Activated CD4-positive, alpha-beta T cell treated with anti-CD3 and anti-CD28 coated beads, Interleukin-2, amount 10 ng/mL, durations not matched to agents 24 days and 14 days (primary cell): ENCODE results near the gene TRABD2B. TPM values are rescaled to one million over a fixed set of nuclear protein-coding genes. Genes with fewer than 3 reads are reported as not detected.
A peak's percentile ranks its signal among the peaks of the same experiment; 100 is the strongest.

Experiments used
- DNase-seq: peaks from one replicate; pipeline ENCODE4 v3.0.0; 2022
- H3K27ac Mint-ChIP-seq: one replicate; pipeline ENCODE4 v1.8.0; 2022; ENCODE audit warnings: mild to moderate bottlenecking, mixed read lengths
- H3K27me3 Mint-ChIP-seq: one replicate; pipeline ENCODE4 v1.8.0; 2022; ENCODE audit warnings: mixed read lengths
- H3K36me3 Mint-ChIP-seq: one replicate; pipeline ENCODE4 v1.8.0; 2022; ENCODE audit warnings: low read depth, mild to moderate bottlenecking, mixed read lengths
- H3K4me1 Mint-ChIP-seq: one replicate; pipeline ENCODE4 v1.8.0; 2021; ENCODE audit warnings: mixed read lengths
- H3K4me3 Mint-ChIP-seq: one replicate; pipeline ENCODE4 v1.8.0; 2022; ENCODE audit warnings: mild to moderate bottlenecking, moderate library complexity, mixed read lengths
- H3K9me3 Mint-ChIP-seq: one replicate; pipeline ENCODE4 v1.8.0; 2021; ENCODE audit warnings: mixed read lengths
- intact Hi-C: fragments of 100-400 bp; cut with micrococcal nuclease; formaldehyde crosslinking; loops from one replicate; pipeline ENCODE4 v1.15.1; 2023
- total RNA-seq: library from RNA; stranded (reverse); gene quantifications from 2 replicates; pipeline ENCODE4 v1.2.3, GENCODE V29; 2022

Gene TRABD2B
- total RNA-seq, 1 donor from 2014 or later: not detected

GRCh38 chr1:47763591-47764171 lies 233.5 kb downstream of the TRABD2B start:
- intact Hi-C loops: no loop called here
- Mint-ChIP-seq H3K9me3 (no peaks in the 10 kb centered on the region), H3K27ac (no peak overlapping the region), H3K4me3 (no peak overlapping the region), H3K36me3 (no peaks in the 10 kb centered on the region), H3K27me3 (no peaks in the 10 kb centered on the region), H3K4me1 (no peaks in the 10 kb centered on the region)
- no peak for DNase-seq

GRCh38 chr1:47761974-47762373 lies 235.2 kb downstream of the TRABD2B start:
- no peaks in the 10 kb centered on the region for H3K9me3 Mint-ChIP-seq
- no peak overlapping the region for H3K4me3 Mint-ChIP-seq
- H3K4me1 Mint-ChIP-seq: no peaks in the 10 kb centered on the region
- no peak overlapping the region for H3K27ac Mint-ChIP-seq
- H3K36me3 Mint-ChIP-seq: no peaks in the 10 kb centered on the region
- H3K27me3 Mint-ChIP-seq: no peaks in the 10 kb centered on the region
- intact Hi-C loops: no loop called here
- no peak for DNase-seq

- no peak for DNase-seq
- H3K4me3 Mint-ChIP-seq: no peak overlapping the region
- no peaks in the 10 kb centered on the region for H3K9me3 Mint-ChIP-seq
- H3K4me1 Mint-ChIP-seq: no peaks in the 10 kb centered on the region
- no peaks in the 10 kb centered on the region for H3K36me3 Mint-ChIP-seq
- H3K27ac Mint-ChIP-seq: no peak overlapping the region
- no peaks in the 10 kb centered on the region for H3K27me3 Mint-ChIP-seq
- intact Hi-C loops: no loop called here
Measured at GRCh38 chr1:47761201-47761930, 235.8 kb downstream of the TRABD2B start.

GRCh38 chr1:47759936-47760629 lies 237.1 kb downstream of the TRABD2B start:
- Mint-ChIP-seq H3K36me3 (no peaks in the 10 kb centered on the region), H3K4me1 (no peaks in the 10 kb centered on the region), H3K4me3 (no peak overlapping the region), H3K9me3 (no peaks in the 10 kb centered on the region), H3K27ac (no peak overlapping the region), H3K27me3 (no peaks in the 10 kb centered on the region)
- no peak for DNase-seq
- intact Hi-C loops: no loop called here

GRCh38 chr1:47759251-47759935 lies 237.8 kb downstream of the TRABD2B start:
- Mint-ChIP-seq H3K4me1 (no peaks in the 10 kb centered on the region), H3K27me3 (no peaks in the 10 kb centered on the region), H3K27ac (no peak overlapping the region), H3K4me3 (no peak overlapping the region), H3K9me3 (no peaks in the 10 kb centered on the region), H3K36me3 (no peaks in the 10 kb centered on the region)
- intact Hi-C loops: no loop called here
- no peak for DNase-seq

- H3K27ac Mint-ChIP-seq: no peak overlapping the region
- H3K4me1 Mint-ChIP-seq: no peaks in the 10 kb centered on the region
- H3K4me3 Mint-ChIP-seq: no peak overlapping the region
- no peaks in the 10 kb centered on the region for H3K9me3 Mint-ChIP-seq
- intact Hi-C loops: no loop called here
- DNase-seq: no peak
- no peaks in the 10 kb centered on the region for H3K27me3 Mint-ChIP-seq
- no peaks in the 10 kb centered on the region for H3K36me3 Mint-ChIP-seq
Measured at GRCh38 chr1:47758341-47759250, 238.6 kb downstream of the TRABD2B start.

GRCh38 chr1:47757226-47757975 lies 239.8 kb downstream of the TRABD2B start:
- H3K27ac Mint-ChIP-seq: no peak overlapping the region
- H3K36me3 Mint-ChIP-seq: no peaks in the 10 kb centered on the region
- intact Hi-C loops: no loop called here

GRCh38 chr1:47756411-47756810 lies 240.8 kb downstream of the TRABD2B start:
- DNase-seq: no peak
- Mint-ChIP-seq H3K27me3 (no peaks in the 10 kb centered on the region), H3K4me1 (no peaks in the 10 kb centered on the region)

More at GRCh38 chr1:47757226-47757975, 239.8 kb downstream of the TRABD2B start:
- DNase-seq: no peak
- Mint-ChIP-seq H3K9me3 (no peaks in the 10 kb centered on the region), H3K27me3 (no peaks in the 10 kb centered on the region), H3K4me3 (no peak overlapping the region), H3K4me1 (no peaks in the 10 kb centered on the region)

GRCh38 chr1:47756006-47756405 lies 241.2 kb downstream of the TRABD2B start:
- Mint-ChIP-seq H3K9me3 (no peaks in the 10 kb centered on the region), H3K27ac (no peak overlapping the region), H3K4me1 (no peaks in the 10 kb centered on the region), H3K4me3 (no peak overlapping the region), H3K36me3 (no peaks in the 10 kb centered on the region), H3K27me3 (no peaks in the 10 kb centered on the region)
- intact Hi-C loops: no loop called here
- no peak for DNase-seq

More at GRCh38 chr1:47756411-47756810, 240.8 kb downstream of the TRABD2B start:
- Mint-ChIP-seq H3K36me3 (no peaks in the 10 kb centered on the region), H3K27ac (no peak overlapping the region), H3K9me3 (no peaks in the 10 kb centered on the region), H3K4me3 (no peak overlapping the region)
- intact Hi-C loops: no loop called here

GRCh38 chr1:47755101-47755990 lies 241.8 kb downstream of the TRABD2B start:
- no peak overlapping the region for H3K4me3 Mint-ChIP-seq

GRCh38 chr1:47754221-47754620 lies 243.0 kb downstream of the TRABD2B start:
- H3K27me3 Mint-ChIP-seq: no peaks in the 10 kb centered on the region
- H3K4me3 Mint-ChIP-seq: no peak overlapping the region
- no peak for DNase-seq
- H3K27ac Mint-ChIP-seq: no peak overlapping the region
- intact Hi-C loops: no loop called here
- no peaks in the 10 kb centered on the region for H3K9me3 Mint-ChIP-seq
- no peaks in the 10 kb centered on the region for H3K4me1 Mint-ChIP-seq
- no peaks in the 10 kb centered on the region for H3K36me3 Mint-ChIP-seq

More at GRCh38 chr1:47755101-47755990, 241.8 kb downstream of the TRABD2B start:
- Mint-ChIP-seq H3K27me3 (no peaks in the 10 kb centered on the region), H3K27ac (no peak overlapping the region), H3K36me3 (no peaks in the 10 kb centered on the region), H3K9me3 (no peaks in the 10 kb centered on the region), H3K4me1 (no peaks in the 10 kb centered on the region)
- intact Hi-C loops: no loop called here
- peak; percentile 86 for DNase-seq

GRCh38 chr1:47753808-47754207 lies 243.4 kb downstream of the TRABD2B start:
- no peaks in the 10 kb centered on the region for H3K36me3 Mint-ChIP-seq

More at GRCh38 chr1:47753808-47754207, 243.4 kb downstream of the TRABD2B start:
- no peak overlapping the region for H3K27ac Mint-ChIP-seq
- DNase-seq: no peak
- no peaks in the 10 kb centered on the region for H3K9me3 Mint-ChIP-seq
- H3K4me1 Mint-ChIP-seq: no peaks in the 10 kb centered on the region
- H3K4me3 Mint-ChIP-seq: no peak overlapping the region
- no peaks in the 10 kb centered on the region for H3K27me3 Mint-ChIP-seq
- intact Hi-C loops: no loop called here
